NCI-H2107 treated with DMSO at 0.1 percent for 48 hours (cell line): ENCODE data around the gene RDH5.
"Not testable (repeated sequence)": the region's sequence is repeated elsewhere in the genome, so short reads cannot be mapped to it uniquely, and the experiment has no call there.

Source experiments
- DNase-seq: peaks from one replicate; lab custom pipeline; 2025; ENCODE audit not compliant: unreplicated experiment; lab: John Stamatoyannopoulos, UW

The RDH5 gene

DNA sequence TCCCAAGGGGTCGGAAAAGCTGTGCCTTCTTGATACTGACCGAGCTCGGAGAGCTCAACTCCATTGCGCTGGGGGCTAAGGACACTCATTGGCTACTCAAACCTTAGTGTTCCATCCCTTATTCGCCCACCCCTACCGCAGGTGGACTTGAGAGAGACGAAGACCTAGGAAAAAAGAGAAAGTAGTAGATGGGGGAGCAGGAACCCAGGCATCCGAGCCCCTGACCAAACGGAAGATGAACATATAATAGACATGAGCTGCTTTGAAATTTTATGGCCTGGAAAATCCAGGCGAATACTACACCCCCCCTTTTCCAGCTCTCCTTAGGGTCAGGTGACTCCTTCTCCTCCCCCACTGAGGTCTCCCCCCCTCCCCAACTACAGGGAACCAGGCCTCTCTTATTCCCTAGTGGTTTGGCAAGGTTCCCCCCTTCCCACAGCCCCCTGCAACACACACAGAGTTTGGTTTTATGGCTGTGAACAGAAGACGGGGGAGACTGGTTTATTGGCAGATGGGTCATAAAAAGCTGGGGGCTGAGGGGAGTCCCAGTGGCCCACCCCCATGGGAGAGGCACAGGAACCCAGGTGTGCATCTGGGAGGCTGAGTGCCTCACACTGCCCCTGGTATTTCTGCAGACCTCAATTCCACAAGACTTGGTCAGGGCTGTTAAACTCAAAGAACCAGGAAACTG, 24.3 kb downstream of the RDH5 start:
- peak; percentile 60 for DNase-seq

DNA sequence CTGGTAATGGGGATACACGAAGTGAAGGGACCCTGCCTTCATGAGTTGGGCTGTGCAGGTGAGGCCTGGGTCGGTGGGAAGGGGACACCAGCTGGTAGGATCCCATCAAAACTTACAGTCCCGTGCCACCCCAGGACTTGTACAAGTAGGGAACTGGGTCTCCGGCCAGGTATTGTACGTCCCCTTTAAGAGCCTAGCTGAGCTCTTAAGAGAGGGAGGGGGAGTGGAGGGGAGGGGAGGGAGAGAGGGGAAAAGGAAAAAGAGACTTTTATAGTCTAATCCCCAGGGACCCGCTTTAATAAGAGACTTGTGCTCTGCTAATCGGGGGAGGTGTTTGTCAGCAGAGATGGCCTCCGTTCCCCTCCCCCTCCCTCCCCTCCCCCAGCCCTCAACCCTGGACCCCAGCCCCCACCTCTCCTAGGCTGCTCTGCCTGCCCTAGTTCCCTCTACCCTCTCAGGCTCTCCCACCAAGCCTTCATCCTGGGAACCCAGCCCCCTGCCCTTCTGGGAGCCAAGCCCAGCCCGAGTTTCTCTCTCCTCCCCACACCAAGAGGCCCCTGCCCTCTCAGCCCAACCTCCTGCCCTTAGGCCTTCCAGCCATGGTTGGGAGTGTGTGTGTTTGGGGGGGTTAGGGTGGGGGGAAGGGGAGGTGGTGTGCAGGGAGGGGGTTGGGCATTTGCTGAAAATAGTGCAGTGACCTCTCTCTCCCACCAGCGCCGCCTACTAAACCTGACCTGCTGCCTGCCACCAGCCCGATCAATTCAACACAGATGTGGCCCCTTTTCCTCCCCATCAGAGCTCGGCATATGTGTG, 25.4 kb downstream of the RDH5 start:
- DNase-seq, result peak; percentile 83

DNA sequence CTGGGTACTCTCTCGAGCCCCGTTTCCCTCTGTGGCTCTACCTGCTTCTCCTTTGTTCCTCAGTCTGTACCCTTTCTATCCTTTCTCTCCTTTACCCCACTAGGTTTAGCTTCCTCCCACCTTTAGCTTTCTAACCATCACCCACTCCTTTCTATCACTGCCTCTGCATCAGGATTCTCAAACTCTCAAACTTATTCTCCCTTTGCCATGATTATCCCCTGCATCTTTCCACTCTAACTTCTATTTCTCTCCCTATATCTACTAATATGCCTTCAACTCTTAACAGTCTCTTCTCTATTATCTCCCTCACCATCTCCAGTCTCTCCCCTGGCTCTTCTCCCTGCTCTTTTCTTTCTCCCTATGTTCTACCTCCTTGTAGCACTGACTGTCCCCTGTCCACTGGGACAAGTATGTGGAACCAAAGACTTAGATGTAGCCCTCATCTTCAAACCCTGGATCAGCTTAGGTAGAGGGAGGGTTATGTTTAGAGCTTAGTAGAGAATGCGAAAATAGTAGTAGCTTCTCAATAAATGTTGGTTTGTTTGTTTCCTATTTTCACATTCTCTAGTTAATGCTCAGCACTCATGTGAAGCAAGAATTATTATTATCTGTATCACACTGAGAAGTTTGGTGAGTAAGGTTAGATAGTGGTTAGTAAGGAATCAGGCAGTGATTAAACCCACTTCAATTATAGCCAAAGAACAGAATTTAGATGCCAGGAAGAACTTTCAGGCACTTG, 26.1 kb downstream of the RDH5 start:
- DNase-seq, result no peak

DNA sequence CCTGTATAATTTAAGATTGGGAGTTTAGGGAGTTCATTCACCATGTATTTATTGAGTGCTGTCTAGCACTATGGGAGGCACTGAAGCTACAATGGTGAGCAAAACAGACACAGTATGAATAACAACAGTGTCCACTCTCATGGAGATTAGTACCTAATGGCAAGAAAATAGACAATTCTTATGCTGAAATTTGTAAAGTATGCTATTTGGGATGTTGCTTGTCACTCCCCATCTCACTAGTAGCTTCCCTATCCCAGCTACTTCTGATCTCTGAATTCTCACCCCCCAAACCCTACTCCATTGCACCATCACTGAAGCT, 26.7 kb downstream of the RDH5 start:
- no peak for DNase-seq

GRCh38 chr12:55748230-55748993, 28.2 kb downstream of the RDH5 start:
- no peak for DNase-seq

GRCh38 chr12:55755246-55755645, 35.1 kb downstream of the RDH5 start:
- DNase-seq, result no peak

GRCh38 chr12:55757701-55758100, 37.5 kb downstream of the RDH5 start:
- DNase-seq, result no peak

DNA sequence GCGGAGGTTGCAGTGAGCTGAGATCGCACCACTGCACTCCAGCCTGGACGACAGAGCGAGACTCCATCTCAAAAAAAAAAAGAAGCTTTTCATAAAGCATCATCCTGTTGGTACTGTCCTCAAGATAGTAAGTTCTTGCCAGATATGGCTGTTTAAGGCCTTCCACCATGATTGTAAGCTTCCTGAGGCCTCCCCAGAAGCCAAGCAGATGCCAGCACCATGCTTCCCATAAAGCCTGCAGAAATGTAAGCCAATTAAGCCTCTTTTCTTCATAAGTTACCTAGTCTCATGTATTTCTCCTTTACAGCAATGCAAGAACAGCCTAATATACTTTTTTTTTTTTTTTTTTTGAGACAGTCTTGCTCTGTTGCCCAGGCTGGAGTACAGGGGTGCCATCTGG, 38.4 kb downstream of the RDH5 start:
- DNase-seq, result not testable (repeated sequence)

GRCh38 chr12:55760663-55761062, 40.5 kb downstream of the RDH5 start:
- DNase-seq, result no peak

DNA sequence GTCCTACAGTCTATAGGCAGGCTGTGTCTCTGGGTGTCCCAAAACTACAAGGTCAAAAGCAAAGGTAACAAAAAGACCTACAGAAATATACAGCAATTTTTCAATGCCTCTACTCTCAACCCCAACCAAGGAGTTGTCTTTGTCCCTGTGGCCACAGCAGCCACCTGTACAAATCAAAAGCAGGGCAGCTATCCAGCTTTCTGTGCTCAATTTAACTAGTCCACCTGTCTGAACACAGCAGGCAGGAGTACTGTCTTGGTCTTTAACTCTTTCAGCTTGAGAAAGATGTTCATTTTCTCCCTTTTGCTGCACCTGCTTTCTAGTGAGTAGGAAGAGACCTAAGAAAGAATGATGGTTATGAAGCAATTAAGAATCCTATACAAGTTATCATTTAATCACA, 42.5 kb downstream of the RDH5 start:
- peak; percentile 15 for DNase-seq

DNA sequence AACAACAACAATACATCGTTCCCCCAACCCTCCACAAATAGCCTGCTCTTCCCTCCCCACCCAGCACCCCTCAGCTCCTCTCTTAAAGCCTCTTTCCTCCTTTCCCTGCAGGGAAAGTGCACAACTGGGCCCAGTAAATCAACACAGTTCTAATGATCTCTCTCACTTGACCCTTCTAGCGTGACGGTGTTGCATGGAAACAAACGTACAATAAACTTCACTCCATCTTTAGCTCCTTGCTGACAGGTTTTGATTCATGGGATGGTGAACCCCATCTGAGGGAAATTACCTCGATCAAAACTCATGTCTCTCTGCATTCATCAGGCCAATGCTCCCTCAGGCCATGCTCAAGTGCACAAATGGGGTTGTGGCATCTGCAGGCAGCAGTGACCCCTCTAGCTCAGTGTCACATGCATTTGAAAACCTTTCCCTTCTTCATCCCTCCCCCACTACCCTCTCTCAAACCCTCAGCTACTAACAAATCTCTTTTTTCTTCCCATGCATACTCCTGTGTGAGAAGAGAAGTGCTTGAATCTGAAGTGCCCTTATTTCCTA, 45.6 kb downstream of the RDH5 start:
- DNase-seq, result peak; percentile 38

- DNase-seq, result no peak
Measured at GRCh38 chr12:55767156-55767555, 47.0 kb downstream of the RDH5 start.

DNA sequence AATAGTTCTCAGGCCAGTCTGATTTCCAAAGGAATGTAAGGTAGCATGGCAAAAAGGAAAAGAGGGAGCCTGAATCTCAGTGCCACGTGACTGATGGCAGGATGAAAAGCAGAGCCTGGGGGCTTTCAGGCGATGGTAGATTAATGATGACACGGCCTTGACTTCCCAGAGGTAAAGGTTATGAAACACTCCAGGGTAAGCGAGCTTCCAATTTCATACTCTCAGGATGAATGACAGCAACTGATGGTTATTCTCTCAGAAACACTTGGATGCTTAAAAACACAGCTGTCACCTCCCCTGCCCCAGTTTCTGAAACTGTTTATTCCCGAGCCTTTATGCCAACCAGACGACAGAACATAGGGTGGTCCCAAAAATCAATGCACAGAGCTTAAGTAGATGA, 51.5 kb downstream of the RDH5 start:
- DNase-seq, result no peak
